GM21528 (cell line): ENCODE data around the gene ATF6.
"Not testable (repeated sequence)": the region's sequence is repeated elsewhere in the genome, so short reads cannot be mapped to it uniquely, and the experiment has no call there.

Source experiments
- ATAC-seq: cut with Tn5 transposase; IDR thresholded peaks from one replicate; pipeline ENCODE4 v1.9.1; 2021; ENCODE audit warnings: mild to moderate bottlenecking, moderate library complexity; ENCODE audit not compliant: unreplicated experiment, low FRiP score

ATF6 gene

GRCh38 chr1:161733526-161733925, 32.6 kb upstream of the ATF6 start:
- no peak for ATAC-seq

DNA sequence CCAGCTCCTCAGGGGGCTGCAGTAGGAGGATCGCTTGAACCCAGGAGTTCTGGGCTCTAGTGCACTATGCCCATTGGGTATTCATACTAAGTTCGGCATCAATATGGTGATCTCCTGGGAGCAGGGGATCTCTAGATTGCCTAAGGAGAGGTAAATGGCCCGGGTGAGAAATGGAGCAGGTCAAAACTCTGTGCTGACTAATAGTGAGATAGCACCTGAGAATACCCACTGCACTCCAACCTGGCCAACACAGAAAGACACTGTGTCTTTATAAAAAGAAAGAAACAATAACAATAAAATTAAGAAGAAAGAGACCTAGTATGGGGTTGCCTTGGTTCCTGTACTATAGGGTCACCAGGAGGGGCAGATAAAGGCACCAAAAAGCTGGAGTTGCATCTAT, 30.3 kb upstream of the ATF6 start:
- no peak for ATAC-seq

DNA sequence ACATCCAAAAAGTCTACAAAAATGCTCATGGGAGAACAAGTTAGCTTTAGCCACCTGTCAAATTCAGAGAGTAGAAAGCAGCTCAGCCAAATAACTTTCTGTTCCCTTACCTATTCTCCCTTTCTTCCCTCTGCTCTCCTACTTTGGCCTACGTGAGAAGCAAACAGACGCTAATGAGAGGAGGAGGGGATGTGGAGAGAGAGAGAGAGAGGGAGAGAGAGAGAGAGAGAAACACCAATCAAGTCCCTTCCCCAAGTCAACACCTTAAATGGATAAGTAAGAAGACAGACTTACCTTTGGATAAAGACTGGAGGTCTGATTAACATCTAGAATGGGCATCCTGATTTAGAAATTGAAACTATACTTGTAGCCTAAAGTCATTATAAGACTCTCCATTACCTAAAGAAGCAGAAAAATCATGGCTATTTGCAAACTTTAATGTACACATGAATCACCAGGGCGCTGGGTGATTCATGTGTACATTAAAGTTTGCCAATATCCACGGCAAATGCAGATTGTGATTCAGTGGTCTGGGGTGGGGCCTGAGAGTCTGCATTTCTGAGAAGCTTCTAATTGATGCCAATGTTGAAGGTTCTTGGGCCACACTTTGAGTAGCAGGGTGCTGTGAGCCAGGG, 29.7 kb upstream of the ATF6 start:
- no peak for ATAC-seq

DNA sequence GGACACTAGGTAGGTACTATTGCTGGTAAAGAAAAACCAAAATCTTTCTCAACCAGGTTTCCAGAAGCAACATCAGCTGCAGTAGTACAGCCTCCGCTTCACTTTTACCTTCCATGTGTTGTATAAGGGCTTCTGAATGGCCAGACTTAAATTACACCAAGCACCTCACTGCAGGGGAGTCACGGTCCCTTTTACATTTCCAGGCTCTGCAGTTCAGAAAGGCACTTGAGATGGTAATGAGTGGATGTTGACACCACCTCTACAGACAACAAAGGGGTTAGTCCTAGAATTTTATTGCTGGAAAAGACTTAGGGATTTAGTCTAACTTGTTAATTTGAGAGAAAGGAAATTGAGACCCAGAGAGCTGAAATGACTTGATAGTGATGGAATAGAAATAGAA, 28.5 kb upstream of the ATF6 start:
- no peak for ATAC-seq

GRCh38 chr1:161738627-161739287, 27.4 kb upstream of the ATF6 start:
- peak; percentile 67 for ATAC-seq

DNA sequence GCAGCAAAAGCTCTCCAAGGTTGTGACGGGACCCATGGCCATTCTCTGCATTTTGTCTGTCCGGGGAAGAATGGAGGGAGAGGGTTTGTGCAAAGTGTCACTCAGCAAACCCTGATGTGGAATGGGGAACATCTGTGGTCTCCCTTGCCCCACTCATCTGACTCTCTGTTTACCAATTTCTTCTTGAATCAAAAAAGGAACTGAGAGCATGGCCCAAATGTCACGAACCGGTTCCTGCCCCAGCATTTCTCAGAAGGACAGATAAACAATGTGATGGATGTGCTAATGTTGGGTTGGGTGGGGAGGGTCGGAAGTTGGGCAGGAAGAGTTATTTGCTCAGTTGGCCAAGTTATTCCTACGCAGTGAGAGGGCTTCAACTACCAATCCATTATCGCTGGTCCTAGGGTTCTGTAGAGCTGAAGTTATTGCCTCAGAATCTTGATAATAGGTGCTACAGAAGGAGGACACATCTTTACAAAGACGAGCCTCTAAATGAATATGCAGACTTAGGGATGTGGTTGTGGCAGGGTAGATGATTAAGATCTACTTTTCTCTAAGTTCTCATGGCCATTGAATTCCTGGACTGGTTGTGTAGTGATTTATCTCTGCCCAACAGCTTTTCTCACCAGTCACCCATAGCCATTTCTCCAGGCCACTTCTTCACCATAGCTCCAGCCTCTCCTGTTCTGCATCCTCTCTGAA, 26.1 kb upstream of the ATF6 start:
- ATAC-seq, result no peak

- ATAC-seq, result no peak
These were observed 25.2 kb upstream of the ATF6 start for GRCh38 chr1:161740921-161741320.

- ATAC-seq, result no peak
These were observed 22.9 kb upstream of the ATF6 start for GRCh38 chr1:161743231-161743630.

GRCh38 chr1:161747801-161748200, 18.3 kb upstream of the ATF6 start:
- ATAC-seq, result no peak

- ATAC-seq, result peak; percentile 92
These were observed 16.4 kb upstream of the ATF6 start, which contains the start of gene DUSP12 for GRCh38 chr1:161749509-161750407. TSS of gene DUSP12 (plus strand) at chr1:161749786. CDS start at chr1:161749802, 16 bp downstream.

DNA sequence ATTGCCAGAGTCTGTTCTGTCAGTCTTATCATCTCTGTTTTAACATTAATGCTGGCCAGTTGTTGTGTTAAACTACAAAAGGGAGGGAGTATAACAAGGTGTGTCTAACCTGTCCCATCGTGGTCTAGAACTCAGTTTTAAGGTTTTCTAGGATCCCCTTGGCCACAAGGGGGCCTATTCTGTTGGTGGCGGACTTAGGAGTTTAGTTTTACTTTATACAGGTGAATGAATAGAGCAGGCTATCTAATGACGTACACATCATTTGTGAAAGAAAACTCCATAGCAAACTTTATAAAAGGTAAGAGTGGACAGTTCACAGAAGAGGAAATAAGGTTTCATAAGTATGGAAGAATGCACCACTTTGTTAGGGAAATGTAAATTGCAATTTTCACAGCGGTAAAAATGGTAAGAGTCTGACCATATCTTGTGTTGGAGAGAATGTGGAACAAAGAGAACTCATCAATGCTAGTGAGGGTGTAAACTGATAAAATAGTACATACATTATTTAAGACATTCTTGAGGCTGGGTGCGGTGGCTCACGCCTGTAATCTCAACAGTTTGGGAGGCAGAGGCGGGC, 2.5 kb upstream of the ATF6 start:
- ATAC-seq, result no peak

GRCh38 chr1:161768461-161768860, 2.3 kb downstream of the ATF6 start:
- no peak for ATAC-seq

GRCh38 chr1:161768986-161769672, 3.0 kb downstream of the ATF6 start:
- ATAC-seq, result no peak

DNA sequence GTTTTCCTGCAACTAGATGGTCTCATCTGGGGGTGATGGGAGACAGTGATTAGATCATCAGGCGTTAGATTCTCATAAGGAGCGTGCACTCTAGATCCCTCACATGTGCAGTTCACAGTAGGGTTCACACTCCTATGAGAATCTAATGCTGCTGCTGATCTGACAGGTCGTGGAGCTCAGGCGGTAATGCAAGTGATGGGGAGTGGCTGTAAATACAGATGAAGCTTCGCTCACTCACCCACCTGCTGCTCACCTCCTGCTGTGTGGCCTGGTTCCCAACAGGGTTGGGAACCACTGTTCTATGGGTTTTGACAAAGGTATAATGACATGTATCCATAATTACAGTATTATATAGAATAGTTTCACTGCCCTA, 3.5 kb downstream of the ATF6 start:
- ATAC-seq, result not testable (repeated sequence)

DNA sequence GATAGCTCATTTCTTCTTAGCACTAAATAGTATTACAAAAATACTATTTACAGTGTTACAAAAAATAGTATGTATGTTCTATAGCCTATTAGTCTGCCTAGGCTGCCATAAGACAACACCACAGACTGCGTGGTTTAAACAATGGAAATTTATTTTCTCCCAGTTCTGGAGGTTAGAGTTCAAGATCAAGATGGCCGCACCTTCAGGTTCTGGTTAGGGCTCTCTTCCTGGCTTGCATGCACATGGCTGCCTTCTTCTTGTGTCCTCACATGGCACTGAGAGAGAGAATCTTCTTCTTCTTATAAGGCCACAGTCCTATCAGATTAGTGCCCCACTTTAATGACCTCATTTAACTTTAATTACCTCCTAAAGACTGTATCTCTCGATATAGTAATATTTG, 4.1 kb downstream of the ATF6 start:
- ATAC-seq, result no peak

DNA sequence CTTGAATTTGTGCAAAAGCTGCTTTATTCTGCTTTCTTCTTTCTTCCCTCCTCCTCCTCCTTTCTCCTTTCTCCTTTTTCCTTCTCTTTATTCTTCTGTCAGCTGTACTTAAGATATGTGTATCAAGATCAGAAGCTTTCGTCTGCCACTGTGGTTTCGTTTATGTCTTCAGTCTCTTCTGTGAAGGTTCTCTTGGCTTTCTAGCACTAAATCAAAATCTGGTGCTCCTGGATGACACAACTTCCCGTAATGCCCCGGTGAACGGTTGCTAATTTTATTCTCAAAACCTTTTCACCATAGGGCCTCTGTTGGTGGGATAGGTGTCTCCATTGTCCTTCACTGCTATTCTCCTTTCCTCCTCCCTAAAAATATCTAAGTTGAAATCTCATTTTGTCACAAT, 5.0 kb downstream of the ATF6 start:
- no peak for ATAC-seq

GRCh38 chr1:161771973-161772372, 5.9 kb downstream of the ATF6 start:
- ATAC-seq, result no peak

DNA sequence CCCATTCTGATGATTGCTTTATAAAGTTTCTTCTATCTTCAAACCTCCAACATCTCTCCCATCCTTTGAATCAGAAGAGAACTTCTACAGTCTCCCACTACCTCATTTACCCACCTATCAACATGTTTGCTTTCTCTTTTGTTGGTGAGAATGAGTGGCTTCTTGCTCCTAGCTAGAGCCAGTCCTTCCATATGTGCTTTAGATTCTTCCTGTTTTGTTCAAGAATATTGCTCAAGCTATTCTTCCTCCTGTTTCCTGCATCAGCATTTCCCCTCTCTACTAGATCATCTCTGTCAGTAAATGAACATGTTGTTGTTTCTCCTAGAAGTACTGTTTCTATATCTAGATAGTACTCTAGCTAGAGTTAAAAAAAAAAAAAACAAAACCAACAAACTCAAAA, 6.3 kb downstream of the ATF6 start:
- ATAC-seq, result no peak

GRCh38 chr1:161773791-161774190, 7.7 kb downstream of the ATF6 start:
- ATAC-seq, result no peak

DNA sequence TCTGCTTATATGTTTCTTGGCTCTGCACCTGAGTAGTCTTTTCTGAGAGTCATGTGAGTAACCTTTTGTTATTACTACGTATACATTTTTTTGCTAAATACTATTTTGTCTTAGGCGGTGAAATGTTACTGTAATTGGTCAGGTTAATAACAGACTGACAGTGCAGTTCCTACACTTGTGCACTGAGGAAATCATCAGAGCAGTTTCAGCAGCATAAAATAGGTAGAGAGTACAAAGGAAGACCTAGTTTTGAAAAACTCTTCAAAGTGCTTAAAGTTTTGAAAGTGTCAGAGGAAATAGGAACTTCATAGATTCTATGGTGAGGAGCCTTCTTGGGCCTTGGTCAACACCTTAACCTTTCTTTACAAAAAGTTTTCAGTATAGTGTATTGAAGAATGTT, 11.1 kb downstream of the ATF6 start:
- ATAC-seq, result no peak
